Measurements from ENCODE around the gene SLC28A3. TPM values are rescaled to one million over a fixed set of nuclear protein-coding genes. Genes with fewer than 3 reads are reported as not detected.

SLC28A3 gene
- total RNA-seq, 4 donors from 2014 or later: 0.04 to 0.49 TPM; not detected in 2

DNA sequence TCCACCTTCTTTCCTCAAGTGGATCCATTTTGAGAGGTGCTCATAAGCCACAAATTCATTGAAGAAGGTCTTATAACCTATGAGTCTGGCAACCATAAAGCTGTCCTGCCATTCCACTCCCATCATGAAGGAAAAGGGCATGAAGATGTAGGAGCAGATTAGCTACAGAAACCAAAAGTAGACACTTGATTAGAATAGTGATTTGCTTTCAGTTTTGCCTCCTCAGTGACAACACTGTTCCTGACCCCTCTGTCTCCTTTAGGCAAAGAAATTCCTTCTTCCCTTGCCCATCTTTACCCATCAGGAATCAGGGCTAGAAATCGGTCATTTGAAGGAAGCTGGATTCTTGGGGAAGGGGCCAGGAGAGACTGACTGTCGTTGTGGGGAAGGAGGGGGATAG is 55.2 kb downstream of the SLC28A3 start:
- Histone ChIP-seq H3K4me1 (no peaks in the 10 kb centered on the region), H3K4me3 (no peak overlapping the region), H3K9me3 (no peaks in the 10 kb centered on the region), H3K36me3 (no peaks in the 10 kb centered on the region), H3K27me3 (peaks cover 6% of the 10 kb centered on the region), H3K27ac (no peak overlapping the region)
- no peak for TF ChIP-seq EP300 (IDR thresholded peaks at IDR 0.05)
- WGBS, 2 donors (ENCODE audit: low coverage in 1 of 2): 53 to 67% methylated on average over 1 to 2 of the region's 2 CpGs
- no peak for ATAC-seq

DNA sequence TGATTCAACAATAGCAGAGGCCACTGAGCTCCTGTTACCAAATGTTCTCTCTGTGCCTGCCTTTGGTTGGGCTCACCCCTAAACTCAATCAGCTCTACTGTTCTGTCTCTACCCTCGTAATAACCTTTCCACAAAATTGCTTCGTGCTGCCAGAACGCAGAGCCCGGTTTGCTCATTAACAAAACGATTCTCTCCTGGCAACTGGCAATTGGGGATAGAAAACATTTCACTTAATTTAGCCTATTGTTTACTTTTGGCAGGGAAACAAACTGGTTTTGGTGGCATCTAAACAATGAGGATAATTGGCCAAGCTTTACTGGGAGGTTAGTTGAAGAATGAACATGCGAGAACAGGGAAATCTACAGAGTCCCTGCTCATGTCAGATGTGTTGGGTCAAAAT is 56.6 kb downstream of the SLC28A3 start:
- Histone ChIP-seq H3K36me3 (no peaks in the 10 kb centered on the region), H3K27ac (no peak overlapping the region), H3K4me3 (no peak overlapping the region), H3K9me3 (no peaks in the 10 kb centered on the region), H3K27me3 (peaks cover 6% of the 10 kb centered on the region), H3K4me1 (no peaks in the 10 kb centered on the region)
- TF ChIP-seq POLR2A (IDR thresholded peaks at IDR 0.05) (no peak), EP300 (IDR thresholded peaks at IDR 0.05) (no peak), POLR2AphosphoS5 (IDR thresholded peaks at IDR 0.05) (no peak)
- TF ChIP-seq, protein P1, sequence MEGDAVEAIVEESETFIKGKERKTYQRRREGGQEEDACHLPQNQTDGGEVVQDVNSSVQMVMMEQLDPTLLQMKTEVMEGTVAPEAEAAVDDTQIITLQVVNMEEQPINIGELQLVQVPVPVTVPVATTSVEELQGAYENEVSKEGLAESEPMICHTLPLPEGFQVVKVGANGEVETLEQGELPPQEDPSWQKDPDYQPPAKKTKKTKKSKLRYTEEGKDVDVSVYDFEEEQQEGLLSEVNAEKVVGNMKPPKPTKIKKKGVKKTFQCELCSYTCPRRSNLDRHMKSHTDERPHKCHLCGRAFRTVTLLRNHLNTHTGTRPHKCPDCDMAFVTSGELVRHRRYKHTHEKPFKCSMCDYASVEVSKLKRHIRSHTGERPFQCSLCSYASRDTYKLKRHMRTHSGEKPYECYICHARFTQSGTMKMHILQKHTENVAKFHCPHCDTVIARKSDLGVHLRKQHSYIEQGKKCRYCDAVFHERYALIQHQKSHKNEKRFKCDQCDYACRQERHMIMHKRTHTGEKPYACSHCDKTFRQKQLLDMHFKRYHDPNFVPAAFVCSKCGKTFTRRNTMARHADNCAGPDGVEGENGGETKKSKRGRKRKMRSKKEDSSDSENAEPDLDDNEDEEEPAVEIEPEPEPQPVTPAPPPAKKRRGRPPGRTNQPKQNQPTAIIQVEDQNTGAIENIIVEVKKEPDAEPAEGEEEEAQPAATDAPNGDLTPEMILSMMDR (IDR thresholded peaks at IDR 0.05): no peak
- 74 to 80% methylated on average over 4 to 6 of the region's 6 CpGs for WGBS, 2 donors (ENCODE audit: low coverage in 1 of 2)
- ATAC-seq: no peak

DNA sequence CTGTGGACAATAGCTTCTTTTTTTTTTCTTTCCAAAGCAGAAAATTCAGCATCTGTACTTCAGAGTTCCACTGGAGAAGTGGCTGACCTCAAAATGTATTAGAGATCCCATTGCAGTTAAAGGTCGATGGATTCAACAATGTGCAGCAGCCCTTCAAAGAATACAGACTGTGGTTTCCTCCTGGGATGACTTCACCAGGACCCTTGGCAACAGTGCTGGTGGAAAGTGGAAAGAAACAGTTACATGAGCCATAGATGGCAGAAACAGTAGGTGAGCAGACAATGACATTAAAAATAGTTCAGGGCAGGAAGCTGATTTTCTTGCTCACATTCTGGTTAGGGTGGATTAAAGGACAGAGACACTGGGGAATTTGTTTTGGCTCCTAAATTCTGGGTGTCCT is 62.4 kb downstream of the SLC28A3 start:
- WGBS, 2 donors (ENCODE audit: low coverage in 1 of 2): 55% methylated on average over 1 of the region's 1 CpG; no CpG with 5 or more reads in 1 of the 2 donors
- TF ChIP-seq POLR2A (IDR thresholded peaks at IDR 0.05): no peak
- no peak for TF ChIP-seq EP300 (IDR thresholded peaks at IDR 0.05)
- TF ChIP-seq POLR2AphosphoS5 (IDR thresholded peaks at IDR 0.05): no peak
- TF ChIP-seq, protein P1 (IDR thresholded peaks at IDR 0.05): no peak
- no peak overlapping the region for H3K4me3 ChIP-seq
- H3K27ac ChIP-seq: no peak overlapping the region
- ATAC-seq: no peak
- no peaks in the 10 kb centered on the region for H3K4me1 ChIP-seq
- H3K9me3 ChIP-seq: no peaks in the 10 kb centered on the region
- no peaks in the 10 kb centered on the region for H3K36me3 ChIP-seq
- H3K27me3 ChIP-seq: peaks cover 9% of the 10 kb centered on the region

DNA sequence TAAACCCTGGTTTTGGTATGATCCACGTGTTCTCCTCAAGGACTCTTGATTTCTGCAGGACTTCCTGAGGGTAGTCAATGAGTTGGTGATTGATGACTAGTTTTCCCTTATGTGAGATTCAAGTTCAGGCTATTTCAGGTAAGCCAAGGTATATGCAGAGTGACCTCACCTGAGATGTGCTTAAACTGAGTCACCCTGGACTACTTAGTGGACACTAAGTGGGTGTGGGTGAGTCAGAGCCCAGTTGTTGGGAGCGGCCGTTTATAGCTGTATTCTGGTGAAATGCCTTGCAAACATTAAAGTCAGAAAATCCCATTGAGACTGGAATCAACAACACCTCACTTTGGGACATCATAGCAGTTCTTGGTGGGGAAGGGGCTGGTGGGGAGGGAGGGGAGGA is 62.9 kb downstream of the SLC28A3 start:
- no peak for TF ChIP-seq POLR2AphosphoS5 (IDR thresholded peaks at IDR 0.05)
- no peak for TF ChIP-seq EP300 (IDR thresholded peaks at IDR 0.05)
- TF ChIP-seq POLR2A (IDR thresholded peaks at IDR 0.05): no peak
- TF ChIP-seq, protein P1 (IDR thresholded peaks at IDR 0.05): no peak
- Histone ChIP-seq H3K4me3 (no peak overlapping the region), H3K36me3 (no peaks in the 10 kb centered on the region), H3K27ac (no peak overlapping the region), H3K4me1 (no peaks in the 10 kb centered on the region), H3K27me3 (peaks cover 14% of the 10 kb centered on the region), H3K9me3 (no peaks in the 10 kb centered on the region)
- WGBS, 2 donors (ENCODE audit: low coverage in 1 of 2): 0 to 81% methylated on average over 1 to 3 of the region's 3 CpGs
- ATAC-seq: no peak

DNA sequence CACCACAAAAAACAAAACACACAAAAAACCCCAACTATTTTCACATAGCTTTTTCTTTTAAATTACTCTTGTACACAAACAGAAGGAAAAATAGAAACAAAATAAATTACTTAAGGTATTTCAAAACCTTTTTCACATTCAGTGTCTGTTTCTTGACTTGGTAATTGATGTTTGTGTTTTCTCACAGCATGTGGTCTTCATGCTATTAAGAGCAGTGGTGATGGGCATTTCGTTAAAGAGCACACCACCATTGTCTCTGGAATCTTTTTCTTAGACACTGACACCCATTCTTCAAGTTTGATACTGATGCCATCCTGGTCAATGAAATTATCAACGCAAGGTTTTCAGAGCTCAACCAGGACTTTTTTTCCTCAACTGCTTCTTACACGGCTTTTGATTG is 63.8 kb downstream of the SLC28A3 start:
- Histone ChIP-seq H3K27me3 (peaks cover 23% of the 10 kb centered on the region), H3K4me1 (no peaks in the 10 kb centered on the region), H3K9me3 (no peaks in the 10 kb centered on the region), H3K4me3 (no peak overlapping the region), H3K36me3 (no peaks in the 10 kb centered on the region), H3K27ac (no peak overlapping the region)
- ATAC-seq: no peak
- no peak for TF ChIP-seq POLR2AphosphoS5 (IDR thresholded peaks at IDR 0.05)
- no peak for TF ChIP-seq EP300 (IDR thresholded peaks at IDR 0.05)
- no peak for TF ChIP-seq POLR2A (IDR thresholded peaks at IDR 0.05)
- TF ChIP-seq, protein P1 (IDR thresholded peaks at IDR 0.05): no peak
- 80 to 85% methylated on average over 3 of the region's 3 CpGs for WGBS, 2 donors (ENCODE audit: low coverage in 1 of 2)

All from gastroesophageal sphincter (tissue), 4 donors.